Psoas muscle (tissue), 8 donors: Measurements from ENCODE around the gene SMIM21. TPM values are rescaled to one million over a fixed set of nuclear protein-coding genes. Genes with fewer than 3 reads are reported as not detected.

ENCODE experiments used
- ATAC-seq, 4 donors: fragments of 200-7000 bp; cut with Tn5 transposase; one replicate each; pipeline ENCODE4 v1.9.1; 2020; ENCODE audit warnings: moderate library complexity in 3 of 4, mild to moderate bottlenecking in 2 of 4
- DNase-seq, 2 donors: peaks; one replicate each; pipeline ENCODE4 v3.0.0-alpha.2; 2020
- H3K27ac ChIP-seq: fragments of 200-600 bp; one replicate; pipeline ENCODE4 v1.8.0; 2022
- H3K27me3 ChIP-seq, 3 donors: fragments of 200-600 bp in 1 of 3; one replicate each; pipeline versions ENCODE4 v1.6.1 to v1.8.0; 2013 to 2022; ENCODE audit warnings: low read length in 2 of 3, mild to moderate bottlenecking in 2 of 3, moderate library complexity in 1 of 3; ENCODE audit not compliant: insufficient read depth in 3 of 3
- H3K36me3 ChIP-seq, 2 donors: fragments of 200-600 bp in 1 of 2; one replicate each; pipeline versions ENCODE4 v1.6.1 to v1.8.0; 2013 to 2022; ENCODE audit warnings: low read depth in 1 of 2, mild to moderate bottlenecking in 1 of 2, moderate library complexity in 1 of 2; ENCODE audit not compliant: insufficient read depth in 1 of 2
- H3K4me1 ChIP-seq: fragments of 200-600 bp; one replicate; pipeline ENCODE4 v1.8.0; 2022
- H3K4me3 ChIP-seq: fragments of 200-600 bp; one replicate; pipeline ENCODE4 v1.8.0; 2022; ENCODE audit warnings: mild to moderate bottlenecking
- H3K9me3 ChIP-seq: fragments of 200-600 bp; one replicate; pipeline ENCODE4 v1.8.0; 2022
- CTCF ChIP-seq: fragments of 200-600 bp; IDR thresholded peaks from one replicate; pipeline ENCODE4 v1.8.0; 2022; ENCODE audit warnings: antibody characterized with exemption
- WGBS, 3 donors: extraction: QIAGEN DNeasy Blood & Tissue Kit; methylation state at CpG; one replicate each; pipeline versions ENCODE4 v1.1.6 to v1.1.7; 2013; 5-methylcytosine and 5-hydroxymethylcytosine counted together
- intact Hi-C, 2 donors: fragments of 100-400 bp; cut with DNase I; formaldehyde crosslinking; loops; one replicate each; pipeline versions ENCODE4 v1.11.0 to v1.14.2; 2022
- polyA plus RNA-seq, 3 donors: library from polyadenylated mRNA; stranded (reverse); fragments of 200-250 nt; gene quantifications; one replicate each; pipeline ENCODE4 v1.2.3, GENCODE V29; 2013
- total RNA-seq, 4 donors: library from RNA; stranded (reverse); fragmentation: NEBNext Ultra II Directional in 2 of 4; extraction: Animal tissue kit (Norgen Biotek cat#: 25700) in 2 of 4; gene quantifications; one replicate each; pipeline versions ENCODE4 v1.2.1 to v1.2.4, GENCODE V29; 2021 to 2023
- donor health status: healthy with polysubstance abuse.
- donor health status: DM: no; HTN: no; CAD: no; lungs with moderate emphysema.
- donor health status: Bipolar disorder and iron deficiency.
- donor health status: healthy.
- donor health status: DM: yes; HTN: yes; CAD: no.
- donor health status: DM: no; HTN: no; CAD: no.
- donor health status: DM: no; HTN: no; CAD: no.
- donor health status: DM: yes; HTN: yes; CAD: no.

SMIM21 gene
- total and polyA plus RNA-seq, 7 donors: not detected

DNA sequence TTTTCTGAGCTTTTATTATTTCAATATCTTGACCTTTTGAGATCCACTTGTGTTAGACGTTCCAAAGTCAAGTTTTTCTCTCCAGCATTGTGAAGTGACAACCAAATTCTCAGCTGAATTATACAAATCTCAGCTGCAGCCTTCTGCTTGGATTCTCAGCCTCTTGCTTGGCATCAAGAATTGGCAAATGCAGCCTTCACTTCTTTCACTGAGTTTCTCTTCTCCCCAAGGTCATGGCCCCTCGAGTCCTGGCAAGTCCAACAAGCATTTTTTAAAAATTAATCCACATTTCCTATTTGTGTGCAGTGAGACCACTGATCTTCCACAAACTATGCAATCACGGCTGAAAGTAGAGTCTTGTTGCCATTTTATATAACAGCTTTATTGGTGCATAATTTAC, 23.4 kb upstream of the SMIM21 start:
- no peak for DNase-seq
- intact Hi-C loops: no loop called here

DNA sequence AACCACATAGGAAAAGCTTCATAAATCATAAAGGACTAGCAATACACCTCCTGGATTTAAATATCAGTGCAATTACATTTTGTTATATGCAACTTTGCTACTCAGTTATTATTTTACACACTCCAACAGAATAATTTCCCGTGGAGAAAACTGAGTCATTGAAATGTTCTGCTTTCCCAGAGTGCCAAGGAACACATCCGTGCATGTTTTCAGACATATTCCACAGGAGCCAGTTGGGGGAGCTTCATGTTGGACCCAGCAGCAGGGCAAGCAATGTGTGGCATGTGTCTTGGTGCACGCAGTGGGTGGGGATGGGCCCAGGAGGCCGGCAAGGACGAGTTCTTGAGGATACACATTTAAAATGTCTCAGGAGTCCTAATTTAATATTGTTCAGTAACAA, 14.4 kb upstream of the SMIM21 start:
- Histone ChIP-seq H3K4me1 (no peaks in the 10 kb centered on the region), H3K27ac (no peak overlapping the region), H3K36me3 (no peaks in the 10 kb centered on the region), H3K9me3 (no peaks in the 10 kb centered on the region), H3K4me3 (no peak overlapping the region), H3K27me3 (peaks cover 0 to 47% (median 4%) of the 10 kb centered on the region in 3 donors)
- intact Hi-C loops: no loop called here
- no peak for ATAC-seq
- WGBS, 3 donors: 21 to 48% (median 32%) methylated on average over 5 of the region's 5 CpGs
- DNase-seq: no peak
- TF ChIP-seq CTCF: no peak

More for the DNA sequence above, 23.4 kb upstream of the SMIM21 start:
- TF ChIP-seq CTCF: no peak
- Histone ChIP-seq H3K4me3 (no peak overlapping the region), H3K9me3 (no peaks in the 10 kb centered on the region), H3K27ac (no peak overlapping the region), H3K4me1 (no peaks in the 10 kb centered on the region), H3K36me3 (no peaks in the 10 kb centered on the region), H3K27me3 (peaks cover 0 to 9% (median 8%) of the 10 kb centered on the region in 3 donors)
- WGBS, 3 donors: 21 to 38% (median 25%) methylated on average over 3 of the region's 3 CpGs
- no peak for ATAC-seq

- intact Hi-C loops: no loop called here
- Histone ChIP-seq H3K36me3 (no peaks in the 10 kb centered on the region), H3K4me3 (no peak overlapping the region), H3K4me1 (no peaks in the 10 kb centered on the region), H3K9me3 (no peaks in the 10 kb centered on the region), H3K27me3 (peaks cover 0 to 51% (median 4%) of the 10 kb centered on the region in 3 donors), H3K27ac (no peak overlapping the region)
- 72 to 80% (median 75%) methylated on average over 4 of the region's 4 CpGs for WGBS, 3 donors
- TF ChIP-seq CTCF: no peak
- ATAC-seq (no peak), DNase-seq (no peak)
Measured at GRCh38 chr18:75439348-75439747, 11.8 kb upstream of the SMIM21 start.

DNA sequence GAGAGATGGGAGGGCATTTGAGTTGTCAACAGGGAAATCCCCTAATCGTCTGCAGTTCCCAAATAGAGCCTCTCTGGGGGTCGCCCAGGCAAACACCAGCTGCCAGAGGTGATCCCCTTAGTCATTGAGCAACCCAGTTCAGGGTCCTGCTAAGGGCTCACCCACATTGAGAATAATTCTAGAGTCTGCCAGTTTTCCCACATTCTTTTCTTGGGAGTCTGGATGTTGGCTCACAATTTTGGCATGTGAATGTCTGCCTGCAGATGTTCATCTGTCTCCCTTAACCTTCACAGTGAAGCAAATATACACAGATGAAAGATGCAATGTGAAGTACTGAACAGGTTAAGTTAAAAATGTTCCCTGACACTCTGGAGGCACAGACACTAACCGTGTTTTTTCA, 11.4 kb upstream of the SMIM21 start:
- Histone ChIP-seq H3K9me3 (no peaks in the 10 kb centered on the region), H3K4me1 (no peaks in the 10 kb centered on the region), H3K27me3 (peaks cover 0 to 48% (median 4%) of the 10 kb centered on the region in 3 donors), H3K36me3 (no peaks in the 10 kb centered on the region), H3K27ac (no peak overlapping the region), H3K4me3 (no peak overlapping the region)
- no peak for ATAC-seq
- intact Hi-C loops: no loop called here
- no peak for TF ChIP-seq CTCF
- no peak for DNase-seq
- WGBS, 3 donors: 29 to 33% (median 29%) methylated on average over 3 of the region's 3 CpGs

DNA sequence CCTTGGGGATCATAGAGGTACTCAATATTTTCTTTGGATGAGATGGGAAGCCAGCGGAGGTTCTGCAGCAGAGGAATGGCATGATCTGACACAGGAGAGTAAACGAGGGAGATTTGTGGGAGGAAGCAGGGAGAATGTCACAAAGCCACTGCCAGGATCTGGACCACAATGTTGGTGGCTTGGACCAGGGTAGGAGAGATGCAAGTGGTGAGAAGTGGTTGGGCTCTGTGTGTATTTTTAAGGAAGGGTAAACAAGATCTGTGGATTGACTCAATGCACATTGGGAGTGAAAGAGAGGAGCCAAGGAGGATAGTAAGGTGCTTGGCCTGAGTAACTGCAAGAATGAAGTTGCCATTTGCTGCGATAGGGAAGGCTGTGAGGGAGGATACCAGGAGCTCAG, 10.5 kb upstream of the SMIM21 start:
- Histone ChIP-seq H3K27ac (no peak overlapping the region), H3K27me3 (peaks cover 0 to 39% (median 4%) of the 10 kb centered on the region in 3 donors), H3K36me3 (no peaks in the 10 kb centered on the region), H3K4me1 (no peaks in the 10 kb centered on the region), H3K9me3 (no peaks in the 10 kb centered on the region), H3K4me3 (no peak overlapping the region)
- ATAC-seq (no peak), DNase-seq (no peak)
- 89 to 91% (median 89%) methylated on average over 3 of the region's 3 CpGs for WGBS, 3 donors
- intact Hi-C loops: no loop called here
- TF ChIP-seq CTCF: no peak
